WTC11 (cell line): ENCODE results near the gene ATP11A. TPM values are rescaled to one million over a fixed set of nuclear protein-coding genes. Genes with fewer than 3 reads are reported as not detected.
A peak's percentile ranks its signal among the peaks of the same experiment; 100 is the strongest.

ENCODE experiments used
- ATF1 ChIP-seq: sonication (generic); formaldehyde crosslinking; IDR thresholded peaks from 2 replicates; pipeline ENCODE4 v1.8.1; 2023; ENCODE audit warnings: mild to moderate bottlenecking, moderate library complexity, missing genetic modification reagents
- CBFB ChIP-seq: sonication (generic); formaldehyde crosslinking; IDR thresholded peaks from 2 replicates; pipeline ENCODE4 v1.8.1; 2022; ENCODE audit warnings: mild to moderate bottlenecking, low read depth, missing genetic modification reagents
- GRHL2 ChIP-seq: fragments of 250-450 bp; sonication (Bioruptor Pico); IDR thresholded peaks from 2 replicates; pipeline ENCODE4 v1.8.0; 2022; ENCODE audit warnings: mild to moderate bottlenecking, moderate library complexity; ENCODE audit not compliant: insufficient replicate concordance, severe bottlenecking
- GTF2I ChIP-seq: fragments of 250-450 bp; sonication (Bioruptor Pico); conservative IDR thresholded peaks from 2 replicates; pipeline ENCODE4 v1.4.0; 2021; ENCODE audit warnings: mild to moderate bottlenecking
- JUN ChIP-seq: sonication (generic); formaldehyde crosslinking; IDR thresholded peaks from 2 replicates; pipeline ENCODE4 v1.8.0; 2023; ENCODE audit warnings: mild to moderate bottlenecking, missing genetic modification reagents
- NFATC4 ChIP-seq: fragments of 250-450 bp; sonication (Bioruptor Pico); IDR thresholded peaks from 2 replicates; pipeline ENCODE4 v1.9.0; 2021; ENCODE audit warnings: mild to moderate bottlenecking
- NR1H2 ChIP-seq: sonication (generic); formaldehyde crosslinking; IDR thresholded peaks from 2 replicates; pipeline ENCODE4 v1.9.0; 2021; ENCODE audit warnings: mild to moderate bottlenecking, moderate library complexity, missing genetic modification reagents
- SMAD4 ChIP-seq: sonication (generic); formaldehyde crosslinking; IDR thresholded peaks from 2 replicates; pipeline ENCODE4 v1.8.0; 2022; ENCODE audit warnings: mild to moderate bottlenecking, missing genetic modification reagents
- ZBTB21 ChIP-seq: sonication (generic); formaldehyde crosslinking; IDR thresholded peaks from 2 replicates; pipeline ENCODE4 v1.8.1; 2023; ENCODE audit warnings: mild to moderate bottlenecking, missing genetic modification reagents, borderline replicate concordance
- ZNF138 ChIP-seq: sonication (generic); formaldehyde crosslinking; conservative IDR thresholded peaks from 2 replicates; pipeline ENCODE4 v1.8.1; 2022; ENCODE audit warnings: mild to moderate bottlenecking, moderate library complexity, missing genetic modification reagents
- ZNF219 ChIP-seq: sonication (generic); formaldehyde crosslinking; IDR thresholded peaks from 2 replicates; pipeline ENCODE4 v1.8.0; 2023; ENCODE audit warnings: missing genetic modification reagents, mild to moderate bottlenecking, borderline replicate concordance
- ZNF232 ChIP-seq: sonication (generic); formaldehyde crosslinking; IDR thresholded peaks from 2 replicates; pipeline ENCODE4 v1.8.0; 2022; ENCODE audit warnings: mild to moderate bottlenecking, missing genetic modification reagents
- ZNF396 ChIP-seq: fragments of 250-450 bp; sonication (Bioruptor Pico); IDR thresholded peaks from 2 replicates; pipeline ENCODE4 v1.8.0; 2021; ENCODE audit warnings: mild to moderate bottlenecking, moderate library complexity, borderline replicate concordance
- ZNF423 ChIP-seq: fragments of 250-450 bp; sonication (Bioruptor Pico); IDR thresholded peaks from 2 replicates; pipeline ENCODE4 v2.1.2; 2022; ENCODE audit warnings: mild to moderate bottlenecking, moderate library complexity
- total RNA-seq: library from RNA; stranded (reverse); gene quantifications from 3 replicates; pipeline ENCODE4 v1.2.3, GENCODE V29; 2021
- TF ChIP-seq, protein P1 (sequence below): sonication (generic); formaldehyde crosslinking; IDR thresholded peaks from 2 replicates; pipeline ENCODE4 v1.8.1; 2022; ENCODE audit warnings: missing genetic modification reagents, borderline replicate concordance
- TF ChIP-seq, protein P2 (sequence below): sonication (generic); formaldehyde crosslinking; IDR thresholded peaks from 2 replicates; pipeline ENCODE4 v1.8.1; 2023; ENCODE audit warnings: mild to moderate bottlenecking, missing genetic modification reagents
- TF ChIP-seq, protein P3 (sequence below): fragments of 250-450 bp; sonication (Bioruptor Pico); IDR thresholded peaks from 2 replicates; pipeline ENCODE4 v1.8.0; 2021; ENCODE audit warnings: mild to moderate bottlenecking
- TF ChIP-seq, protein P4 (sequence below): sonication (generic); formaldehyde crosslinking; IDR thresholded peaks from 2 replicates; pipeline ENCODE4 v1.8.0; 2023; ENCODE audit warnings: missing genetic modification reagents, mild to moderate bottlenecking, borderline replicate concordance
- TF ChIP-seq, protein P5 (sequence below): sonication (generic); formaldehyde crosslinking; IDR thresholded peaks from 2 replicates; pipeline ENCODE4 v1.8.1; 2022; ENCODE audit warnings: low read depth, mild to moderate bottlenecking, moderate library complexity, missing genetic modification reagents, borderline replicate concordance
- TF ChIP-seq, protein P6 (sequence below): sonication (generic); formaldehyde crosslinking; conservative IDR thresholded peaks from 2 replicates; pipeline ENCODE4 v1.8.1; 2022; ENCODE audit warnings: mild to moderate bottlenecking, missing genetic modification reagents
- TF ChIP-seq, protein P7 (sequence below): sonication (generic); formaldehyde crosslinking; IDR thresholded peaks from 2 replicates; pipeline ENCODE4 v1.8.0; 2022; ENCODE audit warnings: mild to moderate bottlenecking, missing genetic modification reagents
- TF ChIP-seq, protein P8 (sequence below): sonication (generic); formaldehyde crosslinking; IDR thresholded peaks from 2 replicates; pipeline ENCODE4 v1.8.0; 2023; ENCODE audit warnings: missing genetic modification reagents

ATP11A gene
- total RNA-seq, 1 experiment from 2014 or later: 100 TPM

DNA sequence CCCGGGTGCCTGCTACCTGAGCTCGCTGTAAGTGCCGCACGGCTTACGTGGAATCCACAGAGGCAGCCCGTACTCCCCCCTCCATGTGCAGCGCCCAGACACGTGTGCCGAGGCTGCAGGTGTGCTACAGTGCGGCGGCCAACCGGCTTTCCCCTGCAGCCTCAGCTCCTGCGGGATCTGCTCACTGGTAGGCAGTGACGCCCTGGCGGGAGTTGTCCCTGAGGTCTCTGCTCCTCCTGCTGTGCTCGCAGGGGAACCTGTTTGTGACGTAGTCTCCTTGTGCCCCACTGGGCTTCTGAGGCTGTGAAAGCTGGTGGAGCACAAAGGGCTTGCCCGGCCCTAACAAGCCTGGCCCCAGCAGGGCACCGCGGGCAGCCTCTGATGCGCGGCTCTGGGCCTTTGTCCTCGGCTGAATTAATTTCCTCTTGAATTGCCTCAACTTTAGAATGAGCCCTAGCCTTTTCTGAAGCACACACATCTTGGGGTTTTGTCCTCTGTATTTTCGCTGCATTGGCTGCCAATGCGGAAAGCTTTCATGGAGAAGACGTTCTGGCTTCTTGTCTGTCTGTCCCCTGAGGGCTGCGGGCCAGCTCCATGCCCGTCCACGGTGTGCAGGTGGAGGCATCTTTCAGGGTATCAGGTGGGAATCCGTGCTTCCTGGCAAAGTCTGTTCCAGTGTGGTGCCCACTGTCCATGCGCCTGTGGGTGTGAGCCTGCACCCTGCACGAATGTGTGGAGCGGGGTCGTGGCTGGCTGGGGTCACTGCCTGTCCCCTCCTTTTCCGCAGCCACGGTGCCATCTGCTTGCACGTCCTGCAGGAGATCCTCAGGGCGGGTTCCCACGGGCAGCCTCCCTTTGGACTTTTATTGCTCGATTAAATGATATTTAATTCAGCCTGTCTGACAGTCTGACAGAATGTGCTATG lies 201.9 kb downstream of the ATP11A start (continued):
- TF ChIP-seq GRHL2 (no peak), JUN (no peak), NR1H2 (no peak), ZNF219 (CRISPR knock-in tag) (no peak), ZBTB21 (CRISPR knock-in tag) (peak; percentile 35; the same call in 1 of the 2 replicates), ZNF423 (peak; percentile 99), SMAD4 (CRISPR knock-in tag) (no peak), ZNF138 (CRISPR knock-in tag) (no peak), GTF2I (CRISPR knock-in tag) (no peak), NFATC4 (CRISPR knock-in tag) (no peak), ZNF396 (CRISPR knock-in tag) (no peak), ATF1 (CRISPR knock-in tag) (no peak), CBFB (no peak), ZNF232 (CRISPR knock-in tag) (0 out of 2 replicates have a peak, but pooled peaks have one; percentile 29)
- TF ChIP-seq, protein P1, sequence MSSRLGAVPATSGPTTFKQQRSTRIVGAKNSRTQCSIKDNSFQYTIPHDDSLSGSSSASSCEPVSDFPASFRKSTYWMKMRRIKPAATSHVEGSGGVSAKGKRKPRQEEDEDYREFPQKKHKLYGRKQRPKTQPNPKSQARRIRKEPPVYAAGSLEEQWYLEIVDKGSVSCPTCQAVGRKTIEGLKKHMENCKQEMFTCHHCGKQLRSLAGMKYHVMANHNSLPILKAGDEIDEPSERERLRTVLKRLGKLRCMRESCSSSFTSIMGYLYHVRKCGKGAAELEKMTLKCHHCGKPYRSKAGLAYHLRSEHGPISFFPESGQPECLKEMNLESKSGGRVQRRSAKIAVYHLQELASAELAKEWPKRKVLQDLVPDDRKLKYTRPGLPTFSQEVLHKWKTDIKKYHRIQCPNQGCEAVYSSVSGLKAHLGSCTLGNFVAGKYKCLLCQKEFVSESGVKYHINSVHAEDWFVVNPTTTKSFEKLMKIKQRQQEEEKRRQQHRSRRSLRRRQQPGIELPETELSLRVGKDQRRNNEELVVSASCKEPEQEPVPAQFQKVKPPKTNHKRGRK (CRISPR knock-in tag): no peak
- TF ChIP-seq, protein P2, sequence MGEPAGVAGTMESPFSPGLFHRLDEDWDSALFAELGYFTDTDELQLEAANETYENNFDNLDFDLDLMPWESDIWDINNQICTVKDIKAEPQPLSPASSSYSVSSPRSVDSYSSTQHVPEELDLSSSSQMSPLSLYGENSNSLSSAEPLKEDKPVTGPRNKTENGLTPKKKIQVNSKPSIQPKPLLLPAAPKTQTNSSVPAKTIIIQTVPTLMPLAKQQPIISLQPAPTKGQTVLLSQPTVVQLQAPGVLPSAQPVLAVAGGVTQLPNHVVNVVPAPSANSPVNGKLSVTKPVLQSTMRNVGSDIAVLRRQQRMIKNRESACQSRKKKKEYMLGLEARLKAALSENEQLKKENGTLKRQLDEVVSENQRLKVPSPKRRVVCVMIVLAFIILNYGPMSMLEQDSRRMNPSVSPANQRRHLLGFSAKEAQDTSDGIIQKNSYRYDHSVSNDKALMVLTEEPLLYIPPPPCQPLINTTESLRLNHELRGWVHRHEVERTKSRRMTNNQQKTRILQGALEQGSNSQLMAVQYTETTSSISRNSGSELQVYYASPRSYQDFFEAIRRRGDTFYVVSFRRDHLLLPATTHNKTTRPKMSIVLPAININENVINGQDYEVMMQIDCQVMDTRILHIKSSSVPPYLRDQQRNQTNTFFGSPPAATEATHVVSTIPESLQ: no peak
- TF ChIP-seq, protein P3, sequence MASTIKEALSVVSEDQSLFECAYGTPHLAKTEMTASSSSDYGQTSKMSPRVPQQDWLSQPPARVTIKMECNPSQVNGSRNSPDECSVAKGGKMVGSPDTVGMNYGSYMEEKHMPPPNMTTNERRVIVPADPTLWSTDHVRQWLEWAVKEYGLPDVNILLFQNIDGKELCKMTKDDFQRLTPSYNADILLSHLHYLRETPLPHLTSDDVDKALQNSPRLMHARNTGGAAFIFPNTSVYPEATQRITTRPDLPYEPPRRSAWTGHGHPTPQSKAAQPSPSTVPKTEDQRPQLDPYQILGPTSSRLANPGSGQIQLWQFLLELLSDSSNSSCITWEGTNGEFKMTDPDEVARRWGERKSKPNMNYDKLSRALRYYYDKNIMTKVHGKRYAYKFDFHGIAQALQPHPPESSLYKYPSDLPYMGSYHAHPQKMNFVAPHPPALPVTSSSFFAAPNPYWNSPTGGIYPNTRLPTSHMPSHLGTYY (CRISPR knock-in tag): no peak
- TF ChIP-seq, protein P4, sequence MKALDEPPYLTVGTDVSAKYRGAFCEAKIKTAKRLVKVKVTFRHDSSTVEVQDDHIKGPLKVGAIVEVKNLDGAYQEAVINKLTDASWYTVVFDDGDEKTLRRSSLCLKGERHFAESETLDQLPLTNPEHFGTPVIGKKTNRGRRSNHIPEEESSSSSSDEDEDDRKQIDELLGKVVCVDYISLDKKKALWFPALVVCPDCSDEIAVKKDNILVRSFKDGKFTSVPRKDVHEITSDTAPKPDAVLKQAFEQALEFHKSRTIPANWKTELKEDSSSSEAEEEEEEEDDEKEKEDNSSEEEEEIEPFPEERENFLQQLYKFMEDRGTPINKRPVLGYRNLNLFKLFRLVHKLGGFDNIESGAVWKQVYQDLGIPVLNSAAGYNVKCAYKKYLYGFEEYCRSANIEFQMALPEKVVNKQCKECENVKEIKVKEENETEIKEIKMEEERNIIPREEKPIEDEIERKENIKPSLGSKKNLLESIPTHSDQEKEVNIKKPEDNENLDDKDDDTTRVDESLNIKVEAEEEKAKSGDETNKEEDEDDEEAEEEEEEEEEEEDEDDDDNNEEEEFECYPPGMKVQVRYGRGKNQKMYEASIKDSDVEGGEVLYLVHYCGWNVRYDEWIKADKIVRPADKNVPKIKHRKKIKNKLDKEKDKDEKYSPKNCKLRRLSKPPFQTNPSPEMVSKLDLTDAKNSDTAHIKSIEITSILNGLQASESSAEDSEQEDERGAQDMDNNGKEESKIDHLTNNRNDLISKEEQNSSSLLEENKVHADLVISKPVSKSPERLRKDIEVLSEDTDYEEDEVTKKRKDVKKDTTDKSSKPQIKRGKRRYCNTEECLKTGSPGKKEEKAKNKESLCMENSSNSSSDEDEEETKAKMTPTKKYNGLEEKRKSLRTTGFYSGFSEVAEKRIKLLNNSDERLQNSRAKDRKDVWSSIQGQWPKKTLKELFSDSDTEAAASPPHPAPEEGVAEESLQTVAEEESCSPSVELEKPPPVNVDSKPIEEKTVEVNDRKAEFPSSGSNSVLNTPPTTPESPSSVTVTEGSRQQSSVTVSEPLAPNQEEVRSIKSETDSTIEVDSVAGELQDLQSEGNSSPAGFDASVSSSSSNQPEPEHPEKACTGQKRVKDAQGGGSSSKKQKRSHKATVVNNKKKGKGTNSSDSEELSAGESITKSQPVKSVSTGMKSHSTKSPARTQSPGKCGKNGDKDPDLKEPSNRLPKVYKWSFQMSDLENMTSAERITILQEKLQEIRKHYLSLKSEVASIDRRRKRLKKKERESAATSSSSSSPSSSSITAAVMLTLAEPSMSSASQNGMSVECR (CRISPR knock-in tag): no peak
- TF ChIP-seq, protein P5, sequence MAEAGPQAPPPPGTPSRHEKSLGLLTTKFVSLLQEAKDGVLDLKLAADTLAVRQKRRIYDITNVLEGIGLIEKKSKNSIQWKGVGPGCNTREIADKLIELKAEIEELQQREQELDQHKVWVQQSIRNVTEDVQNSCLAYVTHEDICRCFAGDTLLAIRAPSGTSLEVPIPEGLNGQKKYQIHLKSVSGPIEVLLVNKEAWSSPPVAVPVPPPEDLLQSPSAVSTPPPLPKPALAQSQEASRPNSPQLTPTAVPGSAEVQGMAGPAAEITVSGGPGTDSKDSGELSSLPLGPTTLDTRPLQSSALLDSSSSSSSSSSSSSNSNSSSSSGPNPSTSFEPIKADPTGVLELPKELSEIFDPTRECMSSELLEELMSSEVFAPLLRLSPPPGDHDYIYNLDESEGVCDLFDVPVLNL: no peak
- TF ChIP-seq, protein P6, sequence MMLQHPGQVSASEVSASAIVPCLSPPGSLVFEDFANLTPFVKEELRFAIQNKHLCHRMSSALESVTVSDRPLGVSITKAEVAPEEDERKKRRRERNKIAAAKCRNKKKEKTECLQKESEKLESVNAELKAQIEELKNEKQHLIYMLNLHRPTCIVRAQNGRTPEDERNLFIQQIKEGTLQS (CRISPR knock-in tag): no peak
- TF ChIP-seq, protein P7, sequence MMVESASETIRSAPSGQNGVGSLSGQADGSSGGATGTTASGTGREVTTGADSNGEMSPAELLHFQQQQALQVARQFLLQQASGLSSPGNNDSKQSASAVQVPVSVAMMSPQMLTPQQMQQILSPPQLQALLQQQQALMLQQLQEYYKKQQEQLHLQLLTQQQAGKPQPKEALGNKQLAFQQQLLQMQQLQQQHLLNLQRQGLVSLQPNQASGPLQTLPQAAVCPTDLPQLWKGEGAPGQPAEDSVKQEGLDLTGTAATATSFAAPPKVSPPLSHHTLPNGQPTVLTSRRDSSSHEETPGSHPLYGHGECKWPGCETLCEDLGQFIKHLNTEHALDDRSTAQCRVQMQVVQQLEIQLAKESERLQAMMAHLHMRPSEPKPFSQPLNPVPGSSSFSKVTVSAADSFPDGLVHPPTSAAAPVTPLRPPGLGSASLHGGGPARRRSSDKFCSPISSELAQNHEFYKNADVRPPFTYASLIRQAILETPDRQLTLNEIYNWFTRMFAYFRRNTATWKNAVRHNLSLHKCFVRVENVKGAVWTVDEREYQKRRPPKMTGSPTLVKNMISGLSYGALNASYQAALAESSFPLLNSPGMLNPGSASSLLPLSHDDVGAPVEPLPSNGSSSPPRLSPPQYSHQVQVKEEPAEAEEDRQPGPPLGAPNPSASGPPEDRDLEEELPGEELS (CRISPR knock-in tag): no peak
- TF ChIP-seq, protein P8, sequence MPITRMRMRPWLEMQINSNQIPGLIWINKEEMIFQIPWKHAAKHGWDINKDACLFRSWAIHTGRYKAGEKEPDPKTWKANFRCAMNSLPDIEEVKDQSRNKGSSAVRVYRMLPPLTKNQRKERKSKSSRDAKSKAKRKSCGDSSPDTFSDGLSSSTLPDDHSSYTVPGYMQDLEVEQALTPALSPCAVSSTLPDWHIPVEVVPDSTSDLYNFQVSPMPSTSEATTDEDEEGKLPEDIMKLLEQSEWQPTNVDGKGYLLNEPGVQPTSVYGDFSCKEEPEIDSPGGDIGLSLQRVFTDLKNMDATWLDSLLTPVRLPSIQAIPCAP (CRISPR knock-in tag): no peak
